ENCODE data around the gene KIF18B. TPM values are rescaled to one million over a fixed set of nuclear protein-coding genes. Genes with fewer than 3 reads are reported as not detected.

The KIF18B gene
- total RNA-seq, 4 donors from 2014 or later: 0.08 to 0.35 (median 0.27) TPM; not detected in 1

DNA sequence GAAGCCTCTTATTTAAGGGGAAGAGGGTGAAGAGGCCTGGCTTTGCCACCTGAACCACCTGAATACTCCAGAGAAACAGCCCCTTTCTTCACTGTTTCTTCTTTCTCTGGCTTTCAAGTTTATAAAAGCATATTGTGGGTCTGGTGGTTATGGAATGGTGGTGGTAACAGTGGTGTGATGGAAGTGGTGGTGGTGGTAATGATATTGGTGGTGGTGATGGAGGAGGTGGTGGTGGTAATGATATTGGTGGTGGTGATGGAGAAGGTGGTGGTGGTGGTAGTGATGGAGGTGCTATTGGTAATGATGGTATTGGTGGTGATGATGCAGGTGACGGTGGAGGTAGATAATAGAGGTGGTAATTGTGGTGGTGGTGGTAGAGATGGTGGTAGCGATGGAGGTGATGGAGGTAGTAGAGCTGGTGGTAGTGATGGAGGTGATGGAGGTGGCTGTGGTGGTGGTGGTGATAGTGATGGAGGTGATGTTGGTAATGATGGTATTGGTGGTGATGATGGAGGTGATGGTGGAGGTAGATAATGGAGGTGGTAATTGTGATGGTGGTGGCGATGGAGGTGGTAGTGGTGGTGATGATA lies 34.6 kb upstream of the KIF18B start:
- Histone ChIP-seq H3K9me3 (no peaks in the 10 kb centered on the region), H3K27ac (peak overlapping the region in 2 of 4 donors; percentile 49 to 78), H3K4me3 (no peak overlapping the region), H3K27me3 (peaks cover 7% of the 10 kb centered on the region), H3K36me3 (no peaks in the 10 kb centered on the region), H3K4me1 (peaks cover 11 to 52% (median 33%) of the 10 kb centered on the region in 3 donors)
- no peak for ATAC-seq
- no peak for TF ChIP-seq POLR2AphosphoS5 (IDR thresholded peaks at IDR 0.05)
- TF ChIP-seq EP300 (IDR thresholded peaks at IDR 0.05): no peak
- TF ChIP-seq, protein P1, sequence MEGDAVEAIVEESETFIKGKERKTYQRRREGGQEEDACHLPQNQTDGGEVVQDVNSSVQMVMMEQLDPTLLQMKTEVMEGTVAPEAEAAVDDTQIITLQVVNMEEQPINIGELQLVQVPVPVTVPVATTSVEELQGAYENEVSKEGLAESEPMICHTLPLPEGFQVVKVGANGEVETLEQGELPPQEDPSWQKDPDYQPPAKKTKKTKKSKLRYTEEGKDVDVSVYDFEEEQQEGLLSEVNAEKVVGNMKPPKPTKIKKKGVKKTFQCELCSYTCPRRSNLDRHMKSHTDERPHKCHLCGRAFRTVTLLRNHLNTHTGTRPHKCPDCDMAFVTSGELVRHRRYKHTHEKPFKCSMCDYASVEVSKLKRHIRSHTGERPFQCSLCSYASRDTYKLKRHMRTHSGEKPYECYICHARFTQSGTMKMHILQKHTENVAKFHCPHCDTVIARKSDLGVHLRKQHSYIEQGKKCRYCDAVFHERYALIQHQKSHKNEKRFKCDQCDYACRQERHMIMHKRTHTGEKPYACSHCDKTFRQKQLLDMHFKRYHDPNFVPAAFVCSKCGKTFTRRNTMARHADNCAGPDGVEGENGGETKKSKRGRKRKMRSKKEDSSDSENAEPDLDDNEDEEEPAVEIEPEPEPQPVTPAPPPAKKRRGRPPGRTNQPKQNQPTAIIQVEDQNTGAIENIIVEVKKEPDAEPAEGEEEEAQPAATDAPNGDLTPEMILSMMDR (IDR thresholded peaks at IDR 0.05): no peak
- no peak for TF ChIP-seq POLR2A (IDR thresholded peaks at IDR 0.05)
- 85 to 92% methylated on average over 3 of the region's 3 CpGs for WGBS, 2 donors (ENCODE audit: low coverage in 1 of 2)

DNA sequence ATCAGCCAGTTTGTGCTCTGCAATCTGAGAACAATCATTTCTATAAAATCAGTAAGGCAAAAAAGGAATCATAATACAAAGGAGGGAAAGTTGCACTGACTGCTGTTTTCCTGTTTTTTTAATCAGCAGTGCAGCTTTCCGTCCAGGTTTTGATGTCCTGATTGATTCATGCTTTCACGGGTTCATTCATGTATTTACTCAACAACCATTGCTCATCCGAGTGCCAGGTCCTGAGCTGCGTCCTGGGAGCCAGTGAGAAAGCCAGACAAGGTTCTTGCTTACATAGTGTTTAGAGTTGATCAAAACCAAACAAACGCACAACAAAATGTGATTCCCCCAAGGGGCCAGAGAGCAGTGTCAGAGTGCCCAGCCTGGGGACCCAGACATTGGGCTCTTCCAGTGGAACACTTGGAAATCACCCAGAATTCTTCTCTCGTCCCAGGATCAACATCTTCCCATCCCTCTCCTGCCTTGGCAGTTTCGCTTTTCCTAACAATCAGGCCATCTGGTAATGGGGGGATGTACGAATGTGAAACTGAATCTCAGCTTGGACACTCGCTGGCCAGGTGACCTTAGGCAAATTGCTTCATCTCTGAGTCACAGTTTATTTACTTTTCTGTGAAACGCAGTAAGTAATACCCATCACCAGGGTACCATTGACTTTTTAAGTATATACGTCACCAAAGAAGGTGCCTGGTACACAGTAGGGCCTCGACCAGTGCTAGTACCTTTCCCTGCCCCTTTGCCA lies 33.8 kb upstream of the KIF18B start:
- no peak for ATAC-seq
- 33 to 45% methylated on average over 11 to 12 of the region's 12 CpGs for WGBS, 2 donors (ENCODE audit: low coverage in 1 of 2)
- Histone ChIP-seq H3K9me3 (no peaks in the 10 kb centered on the region), H3K27me3 (peaks cover 7% of the 10 kb centered on the region), H3K36me3 (no peaks in the 10 kb centered on the region), H3K4me3 (no peak overlapping the region), H3K27ac (peak overlapping the region in 3 of 4 donors; percentile 49 to 80 (median 78)), H3K4me1 (peaks cover 11 to 57% (median 32%) of the 10 kb centered on the region in 3 donors)
- TF ChIP-seq, protein P1 (IDR thresholded peaks at IDR 0.05): no peak
- TF ChIP-seq POLR2A (IDR thresholded peaks at IDR 0.05): no peak
- TF ChIP-seq EP300 (IDR thresholded peaks at IDR 0.05): no peak
- peak; percentile 33 for TF ChIP-seq POLR2AphosphoS5 (IDR thresholded peaks at IDR 0.05)

DNA sequence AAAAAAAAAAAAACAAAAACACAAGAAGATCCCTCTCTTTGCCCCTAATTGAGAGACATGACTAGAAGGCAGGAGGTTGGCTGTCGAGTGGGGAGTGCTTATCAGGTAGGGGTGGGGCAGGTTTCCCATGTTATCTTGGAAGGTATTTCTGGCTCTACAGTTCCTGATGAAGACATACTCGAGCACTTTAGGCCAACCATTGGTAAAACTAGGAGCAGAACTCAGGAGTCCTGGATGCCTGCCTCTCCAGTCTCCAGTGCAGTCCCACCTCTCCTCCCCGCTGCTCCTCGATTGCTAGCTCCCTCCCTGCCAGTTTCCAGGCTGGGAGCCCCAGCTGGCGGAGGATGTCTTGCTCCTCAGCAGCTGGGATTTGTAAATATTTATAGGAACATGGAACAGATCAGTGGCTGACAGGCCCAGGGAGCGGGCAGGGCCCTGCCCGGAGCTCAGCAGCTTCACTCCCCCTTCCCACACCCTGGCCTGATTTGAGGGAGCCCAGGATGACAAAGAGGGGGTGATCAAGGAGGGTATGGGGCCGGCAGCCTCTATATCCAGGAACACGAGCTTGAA lies 31.9 kb upstream of the KIF18B start:
- Histone ChIP-seq H3K4me1 (peaks cover 11 to 64% (median 32%) of the 10 kb centered on the region in 3 donors), H3K27ac (peak overlapping the region in 3 of 4 donors; percentile 78 to 86 (median 80))
- ATAC-seq: peak; percentile 82

DNA sequence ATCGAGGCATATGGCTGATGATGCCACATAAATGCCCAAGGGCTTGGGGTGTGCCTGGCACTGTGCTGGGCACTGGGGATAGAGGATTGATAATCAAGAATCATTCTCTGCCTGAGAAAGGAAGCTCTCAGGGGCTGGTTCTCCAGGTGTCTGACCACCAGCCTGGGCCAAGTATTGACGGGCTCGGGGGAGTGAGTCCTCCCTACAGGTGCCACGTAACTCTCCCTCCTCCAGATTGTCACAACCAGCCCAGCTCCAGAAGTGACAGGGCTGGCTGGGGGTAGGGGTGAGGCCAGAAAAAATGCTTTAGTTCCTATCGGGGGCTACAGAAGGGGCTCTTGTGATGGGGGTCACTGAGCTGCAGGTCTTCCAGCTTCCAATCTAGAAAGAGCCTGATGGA lies 31.2 kb upstream of the KIF18B start:
- Histone ChIP-seq H3K4me1 (peaks cover 11 to 64% (median 32%) of the 10 kb centered on the region in 3 donors), H3K27me3 (no peaks in the 10 kb centered on the region), H3K4me3 (no peak overlapping the region), H3K27ac (peak overlapping the region in 3 of 4 donors; percentile 78 to 86 (median 80)), H3K36me3 (no peaks in the 10 kb centered on the region), H3K9me3 (no peaks in the 10 kb centered on the region)
- ATAC-seq: no peak
- 77% methylated on average over 2 of the region's 5 CpGs; no CpG with 5 or more reads in 1 of the 2 donors for WGBS, 2 donors (ENCODE audit: low coverage in 1 of 2)
- TF ChIP-seq, protein P1 (IDR thresholded peaks at IDR 0.05): no peak

More for the DNA sequence above, 31.9 kb upstream of the KIF18B start:
- TF ChIP-seq POLR2AphosphoS5 (IDR thresholded peaks at IDR 0.05) (peak; percentile 79), POLR2A (IDR thresholded peaks at IDR 0.05) (no peak)
- WGBS, 2 donors (ENCODE audit: low coverage in 1 of 2): 24% methylated on average over 6 of the region's 9 CpGs; no CpG with 5 or more reads in 1 of the 2 donors
- Histone ChIP-seq H3K27me3 (no peaks in the 10 kb centered on the region), H3K9me3 (no peaks in the 10 kb centered on the region), H3K4me3 (no peak overlapping the region), H3K36me3 (no peaks in the 10 kb centered on the region)

DNA sequence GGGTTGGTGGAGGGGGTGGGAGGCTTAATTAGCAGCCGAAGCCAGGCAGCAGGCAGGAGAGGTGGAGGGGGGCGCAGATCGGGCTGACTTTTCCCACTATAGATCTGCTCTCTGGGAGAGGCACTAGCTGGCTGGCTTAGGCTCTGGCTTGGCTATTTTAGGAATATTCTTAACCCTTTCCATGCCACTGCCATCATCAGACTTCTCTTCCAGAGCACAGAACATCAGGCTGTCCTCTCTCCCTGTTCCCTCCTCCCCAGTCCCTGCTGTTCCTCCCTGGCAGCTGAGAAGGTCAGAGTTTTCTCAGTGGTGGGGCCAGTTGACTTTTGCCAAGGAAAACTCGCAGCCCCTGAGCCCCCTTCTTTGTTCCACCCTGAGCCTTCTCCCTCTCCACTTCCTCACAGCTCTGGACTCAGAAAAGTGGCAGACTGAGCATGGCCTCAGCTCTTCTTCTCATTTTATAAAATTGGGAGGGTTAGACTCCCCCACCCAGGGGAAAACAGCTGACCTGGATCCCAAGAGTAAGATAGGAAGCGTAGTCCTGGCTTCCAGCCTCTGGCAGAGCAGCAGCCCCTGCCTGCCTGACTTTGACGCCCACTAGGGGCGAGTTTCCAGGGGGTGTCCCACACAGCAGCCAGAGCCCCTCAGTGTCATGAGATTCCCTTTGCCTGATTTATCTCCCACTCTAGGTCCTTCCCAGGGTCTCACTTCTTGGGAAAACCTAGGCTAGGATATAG lies 30.4 kb upstream of the KIF18B start:
- H3K9me3 ChIP-seq: no peaks in the 10 kb centered on the region
- H3K36me3 ChIP-seq: no peaks in the 10 kb centered on the region
- WGBS, 2 donors (ENCODE audit: low coverage in 1 of 2): 20% methylated on average over 4 of the region's 7 CpGs; no CpG with 5 or more reads in 1 of the 2 donors
- H3K4me3 ChIP-seq: no peak overlapping the region
- H3K27me3 ChIP-seq: no peaks in the 10 kb centered on the region
- TF ChIP-seq, protein P1 (IDR thresholded peaks at IDR 0.05): no peak
- TF ChIP-seq POLR2AphosphoS5 (IDR thresholded peaks at IDR 0.05) (no peak), POLR2A (IDR thresholded peaks at IDR 0.05) (no peak), EP300 (IDR thresholded peaks at IDR 0.05) (no peak)
- ATAC-seq: no peak
- peaks cover 11 to 64% (median 32%) of the 10 kb centered on the region in 3 donors for H3K4me1 ChIP-seq
- H3K27ac ChIP-seq: peak overlapping the region in 3 of 4 donors; percentile 78 to 86 (median 80)
